Sigmoid colon (tissue), 4 donors: ENCODE data around the gene EIF2S1.

Experiments
- POLR2AphosphoS5 ChIP-seq, 4 donors: sonication (generic); formaldehyde crosslinking; IDR thresholded peaks; one replicate each; pipeline ENCODE4 v1.6.1; 2017; ENCODE audit warnings: antibody characterized with exemption in 4 of 4
- TF ChIP-seq, protein P1 (sequence below), 4 experiments: fragments of 450-650 bp in 3 of 4; fragments of 200-600 bp in 1 of 4; IDR thresholded peaks; one replicate each; pipeline ENCODE4 v1.5.1; 2016 to 2019; ENCODE audit warnings: antibody characterized with exemption in 4 of 4, mild to moderate bottlenecking in 3 of 4, moderate library complexity in 2 of 4

DNA sequence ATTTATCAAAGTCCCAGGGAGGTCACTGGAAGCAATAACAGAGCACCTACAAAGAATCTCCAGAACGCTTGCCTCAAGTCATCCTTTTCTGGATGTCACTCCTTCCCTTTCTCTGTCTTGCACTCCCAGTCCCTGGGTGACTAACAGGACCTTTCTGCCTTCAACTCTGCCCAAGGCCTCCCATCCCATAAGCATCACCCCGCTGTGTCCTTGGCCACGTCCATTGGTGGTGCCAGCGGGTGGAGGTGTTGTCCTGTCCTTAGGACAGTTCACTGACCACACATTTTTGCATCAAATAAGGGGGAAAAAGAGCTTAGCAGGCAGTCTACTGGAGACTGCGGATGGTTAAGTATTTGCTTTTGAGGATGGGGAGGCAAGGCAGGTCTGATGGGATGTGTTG is 75.5 kb downstream of the EIF2S1 start:
- no peak for TF ChIP-seq POLR2AphosphoS5 (IDR thresholded peaks at IDR 0.05)
- TF ChIP-seq, protein P1, sequence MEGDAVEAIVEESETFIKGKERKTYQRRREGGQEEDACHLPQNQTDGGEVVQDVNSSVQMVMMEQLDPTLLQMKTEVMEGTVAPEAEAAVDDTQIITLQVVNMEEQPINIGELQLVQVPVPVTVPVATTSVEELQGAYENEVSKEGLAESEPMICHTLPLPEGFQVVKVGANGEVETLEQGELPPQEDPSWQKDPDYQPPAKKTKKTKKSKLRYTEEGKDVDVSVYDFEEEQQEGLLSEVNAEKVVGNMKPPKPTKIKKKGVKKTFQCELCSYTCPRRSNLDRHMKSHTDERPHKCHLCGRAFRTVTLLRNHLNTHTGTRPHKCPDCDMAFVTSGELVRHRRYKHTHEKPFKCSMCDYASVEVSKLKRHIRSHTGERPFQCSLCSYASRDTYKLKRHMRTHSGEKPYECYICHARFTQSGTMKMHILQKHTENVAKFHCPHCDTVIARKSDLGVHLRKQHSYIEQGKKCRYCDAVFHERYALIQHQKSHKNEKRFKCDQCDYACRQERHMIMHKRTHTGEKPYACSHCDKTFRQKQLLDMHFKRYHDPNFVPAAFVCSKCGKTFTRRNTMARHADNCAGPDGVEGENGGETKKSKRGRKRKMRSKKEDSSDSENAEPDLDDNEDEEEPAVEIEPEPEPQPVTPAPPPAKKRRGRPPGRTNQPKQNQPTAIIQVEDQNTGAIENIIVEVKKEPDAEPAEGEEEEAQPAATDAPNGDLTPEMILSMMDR (IDR thresholded peaks at IDR 0.05) = no peak
